ENCODE results near the gene TAP1. TPM values are rescaled to one million over a fixed set of nuclear protein-coding genes. Genes with fewer than 3 reads are reported as not detected.
A peak's percentile ranks its signal among the peaks of the same experiment; 100 is the strongest.

The TAP1 gene
- total and polyA plus RNA-seq, 9 of the 15 experiments (the other 6 are each of a cell fraction or from before 2014, with no cell fraction given) = 1.3 to 6.0 (median 4.2) TPM

DNA sequence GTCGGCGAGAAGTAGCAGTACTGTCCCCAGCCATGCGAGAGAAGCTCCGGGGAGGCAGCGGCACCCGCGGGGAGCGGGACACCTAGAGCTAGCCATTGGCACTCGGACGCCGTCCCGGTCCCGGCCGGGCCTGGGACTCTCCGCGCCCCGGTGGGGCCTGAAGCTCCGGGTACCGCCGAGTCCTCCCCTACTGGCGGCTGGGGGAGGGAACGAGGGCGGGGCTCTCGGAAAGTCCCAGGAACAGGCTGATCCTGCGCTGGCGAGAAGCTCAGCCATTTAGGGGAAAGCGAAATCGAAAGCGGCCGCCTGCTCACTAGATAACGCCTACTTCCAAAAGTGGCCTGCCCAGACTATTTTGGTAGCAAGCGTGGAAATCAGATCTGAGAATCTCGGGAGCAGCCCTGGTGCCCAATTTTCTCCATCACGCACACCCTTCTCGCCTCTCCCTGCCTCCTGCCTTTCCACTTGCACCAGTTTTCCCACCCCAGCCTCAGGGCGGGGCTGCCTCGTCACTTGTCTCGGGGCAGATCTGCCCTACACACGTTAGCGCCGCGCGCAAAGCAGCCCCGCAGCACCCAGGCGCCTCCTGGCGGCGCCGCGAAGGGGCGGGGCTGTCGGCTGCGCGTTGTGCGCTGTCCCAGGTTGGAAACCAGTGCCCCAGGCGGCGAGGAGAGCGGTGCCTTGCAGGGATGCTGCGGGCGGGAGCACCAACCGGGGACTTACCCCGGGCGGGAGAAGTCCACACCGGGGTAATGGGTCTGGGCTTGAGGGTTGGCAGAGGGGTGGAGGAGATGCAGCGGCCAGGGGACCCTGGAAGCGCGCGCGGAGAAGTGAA lies at the start of gene TAP1, which contains the start of gene PSMB9 (continued):
- TF ChIP-seq ZKSCAN3 (CRISPR knock-in tag; IDR thresholded peaks at IDR 0.05) (no peak), ZNF77 (CRISPR knock-in tag; IDR thresholded peaks at IDR 0.05) (no peak), GABPB2 (CRISPR knock-in tag; conservative IDR thresholded peaks at IDR 0.05) (no peak), BRCA1 (IDR thresholded peaks at IDR 0.05) (no peak), BRCA1 (CRISPR knock-in tag; IDR thresholded peaks at IDR 0.05) (no peak), BRD4 (IDR thresholded peaks at IDR 0.05) (no peak), ZBTB1 (CRISPR knock-in tag; IDR thresholded peaks at IDR 0.05; ENCODE audit: borderline replicate concordance, low read depth) (peak; percentile 58; the same call in 1 of the 2 replicates), ZNF445 (CRISPR knock-in tag; IDR thresholded peaks at IDR 0.05; ENCODE audit: low read depth) (no peak)
- TF ChIP-seq, protein P1, sequence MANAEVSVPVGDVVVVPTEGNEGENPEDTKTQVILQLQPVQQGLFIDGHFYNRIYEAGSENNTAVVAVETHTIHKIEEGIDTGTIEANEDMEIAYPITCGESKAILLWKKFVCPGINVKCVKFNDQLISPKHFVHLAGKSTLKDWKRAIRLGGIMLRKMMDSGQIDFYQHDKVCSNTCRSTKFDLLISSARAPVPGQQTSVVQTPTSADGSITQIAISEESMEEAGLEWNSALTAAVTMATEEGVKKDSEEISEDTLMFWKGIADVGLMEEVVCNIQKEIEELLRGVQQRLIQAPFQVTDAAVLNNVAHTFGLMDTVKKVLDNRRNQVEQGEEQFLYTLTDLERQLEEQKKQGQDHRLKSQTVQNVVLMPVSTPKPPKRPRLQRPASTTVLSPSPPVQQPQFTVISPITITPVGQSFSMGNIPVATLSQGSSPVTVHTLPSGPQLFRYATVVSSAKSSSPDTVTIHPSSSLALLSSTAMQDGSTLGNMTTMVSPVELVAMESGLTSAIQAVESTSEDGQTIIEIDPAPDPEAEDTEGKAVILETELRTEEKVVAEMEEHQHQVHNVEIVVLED (CRISPR knock-in tag; IDR thresholded peaks at IDR 0.05) = peak; percentile 88
- TF ChIP-seq, protein P2, sequence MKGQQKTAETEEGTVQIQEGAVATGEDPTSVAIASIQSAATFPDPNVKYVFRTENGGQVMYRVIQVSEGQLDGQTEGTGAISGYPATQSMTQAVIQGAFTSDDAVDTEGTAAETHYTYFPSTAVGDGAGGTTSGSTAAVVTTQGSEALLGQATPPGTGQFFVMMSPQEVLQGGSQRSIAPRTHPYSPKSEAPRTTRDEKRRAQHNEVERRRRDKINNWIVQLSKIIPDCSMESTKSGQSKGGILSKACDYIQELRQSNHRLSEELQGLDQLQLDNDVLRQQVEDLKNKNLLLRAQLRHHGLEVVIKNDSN (CRISPR knock-in tag; IDR thresholded peaks at IDR 0.05) = no peak
- TF ChIP-seq, protein P3, sequence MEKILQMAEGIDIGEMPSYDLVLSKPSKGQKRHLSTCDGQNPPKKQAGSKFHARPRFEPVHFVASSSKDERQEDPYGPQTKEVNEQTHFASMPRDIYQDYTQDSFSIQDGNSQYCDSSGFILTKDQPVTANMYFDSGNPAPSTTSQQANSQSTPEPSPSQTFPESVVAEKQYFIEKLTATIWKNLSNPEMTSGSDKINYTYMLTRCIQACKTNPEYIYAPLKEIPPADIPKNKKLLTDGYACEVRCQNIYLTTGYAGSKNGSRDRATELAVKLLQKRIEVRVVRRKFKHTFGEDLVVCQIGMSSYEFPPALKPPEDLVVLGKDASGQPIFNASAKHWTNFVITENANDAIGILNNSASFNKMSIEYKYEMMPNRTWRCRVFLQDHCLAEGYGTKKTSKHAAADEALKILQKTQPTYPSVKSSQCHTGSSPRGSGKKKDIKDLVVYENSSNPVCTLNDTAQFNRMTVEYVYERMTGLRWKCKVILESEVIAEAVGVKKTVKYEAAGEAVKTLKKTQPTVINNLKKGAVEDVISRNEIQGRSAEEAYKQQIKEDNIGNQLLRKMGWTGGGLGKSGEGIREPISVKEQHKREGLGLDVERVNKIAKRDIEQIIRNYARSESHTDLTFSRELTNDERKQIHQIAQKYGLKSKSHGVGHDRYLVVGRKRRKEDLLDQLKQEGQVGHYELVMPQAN (IDR thresholded peaks at IDR 0.05; ENCODE audit: borderline replicate concordance) = peak; percentile 78; the same call in 1 of the 2 replicates
- TF ChIP-seq, protein P4, sequence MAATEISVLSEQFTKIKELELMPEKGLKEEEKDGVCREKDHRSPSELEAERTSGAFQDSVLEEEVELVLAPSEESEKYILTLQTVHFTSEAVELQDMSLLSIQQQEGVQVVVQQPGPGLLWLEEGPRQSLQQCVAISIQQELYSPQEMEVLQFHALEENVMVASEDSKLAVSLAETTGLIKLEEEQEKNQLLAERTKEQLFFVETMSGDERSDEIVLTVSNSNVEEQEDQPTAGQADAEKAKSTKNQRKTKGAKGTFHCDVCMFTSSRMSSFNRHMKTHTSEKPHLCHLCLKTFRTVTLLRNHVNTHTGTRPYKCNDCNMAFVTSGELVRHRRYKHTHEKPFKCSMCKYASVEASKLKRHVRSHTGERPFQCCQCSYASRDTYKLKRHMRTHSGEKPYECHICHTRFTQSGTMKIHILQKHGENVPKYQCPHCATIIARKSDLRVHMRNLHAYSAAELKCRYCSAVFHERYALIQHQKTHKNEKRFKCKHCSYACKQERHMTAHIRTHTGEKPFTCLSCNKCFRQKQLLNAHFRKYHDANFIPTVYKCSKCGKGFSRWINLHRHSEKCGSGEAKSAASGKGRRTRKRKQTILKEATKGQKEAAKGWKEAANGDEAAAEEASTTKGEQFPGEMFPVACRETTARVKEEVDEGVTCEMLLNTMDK (IDR thresholded peaks at IDR 0.05; ENCODE audit: borderline replicate concordance, insufficient read depth, low read depth, low read length, poor library complexity, severe bottlenecking) = peak; percentile 100
- TF ChIP-seq, protein P5, sequence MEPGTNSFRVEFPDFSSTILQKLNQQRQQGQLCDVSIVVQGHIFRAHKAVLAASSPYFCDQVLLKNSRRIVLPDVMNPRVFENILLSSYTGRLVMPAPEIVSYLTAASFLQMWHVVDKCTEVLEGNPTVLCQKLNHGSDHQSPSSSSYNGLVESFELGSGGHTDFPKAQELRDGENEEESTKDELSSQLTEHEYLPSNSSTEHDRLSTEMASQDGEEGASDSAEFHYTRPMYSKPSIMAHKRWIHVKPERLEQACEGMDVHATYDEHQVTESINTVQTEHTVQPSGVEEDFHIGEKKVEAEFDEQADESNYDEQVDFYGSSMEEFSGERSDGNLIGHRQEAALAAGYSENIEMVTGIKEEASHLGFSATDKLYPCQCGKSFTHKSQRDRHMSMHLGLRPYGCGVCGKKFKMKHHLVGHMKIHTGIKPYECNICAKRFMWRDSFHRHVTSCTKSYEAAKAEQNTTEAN (CRISPR knock-in tag; IDR thresholded peaks at IDR 0.05) = peak; percentile 73
- TF ChIP-seq, protein P6, sequence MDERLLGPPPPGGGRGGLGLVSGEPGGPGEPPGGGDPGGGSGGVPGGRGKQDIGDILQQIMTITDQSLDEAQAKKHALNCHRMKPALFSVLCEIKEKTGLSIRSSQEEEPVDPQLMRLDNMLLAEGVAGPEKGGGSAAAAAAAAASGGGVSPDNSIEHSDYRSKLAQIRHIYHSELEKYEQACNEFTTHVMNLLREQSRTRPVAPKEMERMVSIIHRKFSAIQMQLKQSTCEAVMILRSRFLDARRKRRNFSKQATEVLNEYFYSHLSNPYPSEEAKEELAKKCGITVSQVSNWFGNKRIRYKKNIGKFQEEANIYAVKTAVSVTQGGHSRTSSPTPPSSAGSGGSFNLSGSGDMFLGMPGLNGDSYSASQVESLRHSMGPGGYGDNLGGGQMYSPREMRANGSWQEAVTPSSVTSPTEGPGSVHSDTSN (CRISPR knock-in tag; IDR thresholded peaks at IDR 0.05; ENCODE audit: low read depth) = no peak
- TF ChIP-seq, protein P6 (tag; conservative IDR thresholded peaks at IDR 0.05; ENCODE audit: low read depth) = no peak

Data from K562 (cell line).